ENCODE measurements around the gene CSGALNACT2.
A peak's percentile ranks its signal among the peaks of the same experiment; 100 is the strongest.

The CSGALNACT2 gene

DNA sequence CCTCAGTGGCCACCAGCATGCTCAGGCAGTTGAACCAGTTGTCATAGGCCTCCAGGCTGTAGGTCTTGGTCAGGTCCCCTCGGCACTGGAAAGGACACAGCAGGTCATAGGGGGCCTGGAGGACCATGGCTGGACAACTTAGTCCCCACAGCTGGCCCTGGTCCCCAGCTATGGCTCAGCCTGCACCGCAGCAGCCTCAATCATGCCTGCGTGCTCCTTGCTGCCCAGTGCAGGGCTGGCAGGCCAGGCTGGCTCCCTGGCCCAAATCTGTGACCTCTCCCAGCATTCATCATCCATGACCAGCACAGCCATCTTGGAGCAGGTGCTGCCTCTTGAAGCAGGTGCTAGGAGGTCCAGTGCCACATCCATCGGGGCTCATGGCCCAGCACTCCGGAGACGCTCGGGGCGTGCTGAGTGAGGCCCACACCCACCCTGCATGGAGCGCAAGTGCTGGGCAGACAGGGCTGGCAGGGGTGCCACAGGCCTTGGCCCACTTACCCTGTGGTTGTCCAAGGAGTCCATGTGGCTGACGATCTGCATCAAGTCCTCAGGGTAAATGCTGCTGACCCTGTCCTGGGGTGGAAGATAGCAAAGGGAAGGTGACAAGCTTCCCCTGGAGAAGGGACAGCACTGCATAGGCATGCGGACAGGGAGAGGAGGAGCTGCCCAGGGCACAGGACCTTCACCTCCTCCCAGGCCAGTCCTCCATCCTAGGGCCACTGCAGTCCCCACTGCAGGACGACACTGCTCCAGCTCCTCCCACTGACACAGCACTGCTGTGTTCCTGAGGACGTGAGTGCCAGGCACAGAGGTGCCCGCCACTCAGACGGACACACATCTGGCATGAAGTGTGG is 61.7 kb downstream of the CSGALNACT2 start:
- H3K9me3 ChIP-seq (ENCODE audit: control insufficient read depth, low read length): no peaks in the 10 kb centered on the region
- H3K4me1 ChIP-seq (ENCODE audit: control insufficient read depth, insufficient read depth, low read length, poor library complexity, severe bottlenecking): peaks cover 4% of the 10 kb centered on the region
- H3K27ac ChIP-seq (ENCODE audit: insufficient read depth, low read length, poor library complexity, severe bottlenecking): no peak overlapping the region
- no peak overlapping the region for H3K4me3 ChIP-seq (ENCODE audit: insufficient read depth, low read depth, low read length, poor library complexity, severe bottlenecking)
- H3K27me3 ChIP-seq (replicated peaks; ENCODE audit: control insufficient read depth, insufficient read depth, low read length, poor library complexity, severe bottlenecking): no peaks in the 10 kb centered on the region
- DNase-seq: no peak
- H3K36me3 ChIP-seq (ENCODE audit: control insufficient read depth, insufficient read depth, low read length): no peaks in the 10 kb centered on the region

- Histone ChIP-seq H3K4me3 (ENCODE audit: insufficient read depth, low read depth, low read length, poor library complexity, severe bottlenecking) (no peak overlapping the region), H3K36me3 (ENCODE audit: control insufficient read depth, insufficient read depth, low read length) (no peaks in the 10 kb centered on the region), H3K27ac (ENCODE audit: insufficient read depth, low read length, poor library complexity, severe bottlenecking) (no peak overlapping the region), H3K27me3 (replicated peaks; ENCODE audit: control insufficient read depth, insufficient read depth, low read length, poor library complexity, severe bottlenecking) (no peaks in the 10 kb centered on the region), H3K4me1 (ENCODE audit: control insufficient read depth, insufficient read depth, low read length, poor library complexity, severe bottlenecking) (peaks cover 4% of the 10 kb centered on the region), H3K9me3 (ENCODE audit: control insufficient read depth, low read length) (no peaks in the 10 kb centered on the region)
- DNase-seq: no peak
Observed at GRCh38 chr10:43200538-43201390, 62.5 kb downstream of the CSGALNACT2 start.

DNA sequence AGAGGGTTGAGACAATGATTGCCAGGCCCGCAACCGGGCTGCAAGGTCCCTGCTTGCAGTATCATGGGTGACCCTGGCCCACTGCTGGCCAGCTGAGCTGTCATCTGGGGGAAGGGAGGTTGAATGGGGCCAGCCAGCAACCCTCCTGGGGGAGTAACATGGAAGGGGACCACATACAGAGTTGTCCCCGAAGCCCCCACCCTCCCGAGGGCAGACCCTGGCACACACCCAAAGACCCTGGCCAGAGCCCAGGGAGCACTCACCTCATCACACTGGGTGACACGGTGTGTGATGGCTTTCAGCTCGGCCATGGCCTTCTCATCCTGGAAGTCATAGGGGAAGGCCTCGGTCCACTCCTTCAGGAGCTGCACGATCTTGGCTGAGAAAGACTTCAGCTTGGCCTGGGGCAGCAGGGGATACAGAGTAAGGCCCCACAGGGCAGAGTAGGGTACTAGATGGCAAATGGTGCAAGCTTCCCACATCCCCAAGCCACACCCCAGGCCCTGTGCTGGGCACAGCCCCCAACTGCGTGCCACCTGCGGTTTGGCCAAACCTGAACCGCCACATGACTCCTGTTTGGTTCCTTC is 63.4 kb downstream of the CSGALNACT2 start:
- H3K27me3 ChIP-seq (replicated peaks; ENCODE audit: control insufficient read depth, insufficient read depth, low read length, poor library complexity, severe bottlenecking): no peaks in the 10 kb centered on the region
- H3K27ac ChIP-seq (ENCODE audit: insufficient read depth, low read length, poor library complexity, severe bottlenecking): no peak overlapping the region
- H3K36me3 ChIP-seq (ENCODE audit: control insufficient read depth, insufficient read depth, low read length): no peaks in the 10 kb centered on the region
- no peak for DNase-seq
- no peaks in the 10 kb centered on the region for H3K9me3 ChIP-seq (ENCODE audit: control insufficient read depth, low read length)
- peaks cover 4% of the 10 kb centered on the region for H3K4me1 ChIP-seq (ENCODE audit: control insufficient read depth, insufficient read depth, low read length, poor library complexity, severe bottlenecking)
- no peak overlapping the region for H3K4me3 ChIP-seq (ENCODE audit: insufficient read depth, low read depth, low read length, poor library complexity, severe bottlenecking)

DNA sequence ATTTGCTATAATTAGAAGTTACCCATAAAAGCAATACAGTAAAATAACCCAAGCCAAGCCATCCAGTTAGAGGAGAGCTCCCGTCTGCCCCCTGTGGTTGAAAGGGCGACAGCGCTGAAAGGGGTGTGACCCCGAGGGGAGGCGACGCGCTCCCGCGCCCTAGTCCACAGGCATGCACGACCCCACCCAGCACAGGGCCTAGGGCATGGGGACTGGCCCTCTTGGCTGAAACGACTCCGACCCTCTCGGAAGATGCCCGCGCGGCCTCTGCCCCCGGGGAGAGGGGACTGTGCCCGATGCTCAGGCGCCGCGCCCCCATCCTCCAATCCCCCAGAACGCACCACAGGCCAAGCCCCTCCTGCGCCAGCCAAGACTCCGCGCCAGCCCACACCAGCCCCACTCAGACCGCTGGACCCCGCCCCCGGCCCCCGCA is 64.0 kb downstream of the CSGALNACT2 start:
- H3K4me1 ChIP-seq (ENCODE audit: control insufficient read depth, insufficient read depth, low read length, poor library complexity, severe bottlenecking): peaks cover 4% of the 10 kb centered on the region
- H3K36me3 ChIP-seq (ENCODE audit: control insufficient read depth, insufficient read depth, low read length): no peaks in the 10 kb centered on the region
- no peak for DNase-seq
- no peak overlapping the region for H3K27ac ChIP-seq (ENCODE audit: insufficient read depth, low read length, poor library complexity, severe bottlenecking)
- no peaks in the 10 kb centered on the region for H3K27me3 ChIP-seq (replicated peaks; ENCODE audit: control insufficient read depth, insufficient read depth, low read length, poor library complexity, severe bottlenecking)
- H3K9me3 ChIP-seq (ENCODE audit: control insufficient read depth, low read length): no peaks in the 10 kb centered on the region
- H3K4me3 ChIP-seq (ENCODE audit: insufficient read depth, low read depth, low read length, poor library complexity, severe bottlenecking): peak overlapping the region; percentile 55

- Histone ChIP-seq H3K27ac (ENCODE audit: insufficient read depth, low read length, poor library complexity, severe bottlenecking) (no peak overlapping the region), H3K36me3 (ENCODE audit: control insufficient read depth, insufficient read depth, low read length) (no peaks in the 10 kb centered on the region)
- DNase-seq: peak in 2 of 3 donors; percentile 31 to 34
Observed at GRCh38 chr10:43202657-43203447, 64.6 kb downstream of the CSGALNACT2 start.

GRCh38 chr10:43203448-43204041 is 65.3 kb downstream of the CSGALNACT2 start:
- Histone ChIP-seq H3K4me3 (ENCODE audit: insufficient read depth, low read depth, low read length, poor library complexity, severe bottlenecking) (no peak overlapping the region), H3K36me3 (ENCODE audit: control insufficient read depth, insufficient read depth, low read length) (no peaks in the 10 kb centered on the region), H3K27me3 (replicated peaks; ENCODE audit: control insufficient read depth, insufficient read depth, low read length, poor library complexity, severe bottlenecking) (no peaks in the 10 kb centered on the region), H3K9me3 (ENCODE audit: control insufficient read depth, low read length) (no peaks in the 10 kb centered on the region), H3K4me1 (ENCODE audit: control insufficient read depth, insufficient read depth, low read length, poor library complexity, severe bottlenecking) (peaks cover 4% of the 10 kb centered on the region), H3K27ac (ENCODE audit: insufficient read depth, low read length, poor library complexity, severe bottlenecking) (no peak overlapping the region)
- no peak for DNase-seq

More at GRCh38 chr10:43202657-43203447, 64.6 kb downstream of the CSGALNACT2 start:
- peak overlapping the region; percentile 55 for H3K4me3 ChIP-seq (ENCODE audit: insufficient read depth, low read depth, low read length, poor library complexity, severe bottlenecking)
- no peaks in the 10 kb centered on the region for H3K27me3 ChIP-seq (replicated peaks; ENCODE audit: control insufficient read depth, insufficient read depth, low read length, poor library complexity, severe bottlenecking)
- no peaks in the 10 kb centered on the region for H3K9me3 ChIP-seq (ENCODE audit: control insufficient read depth, low read length)
- peaks cover 4% of the 10 kb centered on the region for H3K4me1 ChIP-seq (ENCODE audit: control insufficient read depth, insufficient read depth, low read length, poor library complexity, severe bottlenecking)

GRCh38 chr10:43204042-43204942 is 66.0 kb downstream of the CSGALNACT2 start:
- Histone ChIP-seq H3K36me3 (ENCODE audit: control insufficient read depth, insufficient read depth, low read length) (no peaks in the 10 kb centered on the region), H3K4me1 (ENCODE audit: control insufficient read depth, insufficient read depth, low read length, poor library complexity, severe bottlenecking) (peaks cover 4% of the 10 kb centered on the region), H3K27me3 (replicated peaks; ENCODE audit: control insufficient read depth, insufficient read depth, low read length, poor library complexity, severe bottlenecking) (no peaks in the 10 kb centered on the region), H3K9me3 (ENCODE audit: control insufficient read depth, low read length) (no peaks in the 10 kb centered on the region), H3K27ac (ENCODE audit: insufficient read depth, low read length, poor library complexity, severe bottlenecking) (no peak overlapping the region), H3K4me3 (ENCODE audit: insufficient read depth, low read depth, low read length, poor library complexity, severe bottlenecking) (no peak overlapping the region)
- DNase-seq: no peak

- Histone ChIP-seq H3K27me3 (replicated peaks; ENCODE audit: control insufficient read depth, insufficient read depth, low read length, poor library complexity, severe bottlenecking) (no peaks in the 10 kb centered on the region), H3K9me3 (ENCODE audit: control insufficient read depth, low read length) (no peaks in the 10 kb centered on the region), H3K4me3 (ENCODE audit: insufficient read depth, low read depth, low read length, poor library complexity, severe bottlenecking) (no peak overlapping the region), H3K27ac (ENCODE audit: insufficient read depth, low read length, poor library complexity, severe bottlenecking) (no peak overlapping the region), H3K36me3 (ENCODE audit: control insufficient read depth, insufficient read depth, low read length) (no peaks in the 10 kb centered on the region), H3K4me1 (ENCODE audit: control insufficient read depth, insufficient read depth, low read length, poor library complexity, severe bottlenecking) (peaks cover 4% of the 10 kb centered on the region)
- DNase-seq: no peak
Observed at GRCh38 chr10:43204943-43205671, 66.9 kb downstream of the CSGALNACT2 start.
